ENCODE measurements around the gene ARMC2.

ARMC2 gene

GRCh38 chr6:108945681-108946159 lies 97.5 kb downstream of the ARMC2 start:
- DNase-seq, result peak; percentile 28 to 94 (median 65)
- intact Hi-C loops (cut with DNase I), result no loop called here

GRCh38 chr6:108946695-108947094 lies 98.5 kb downstream of the ARMC2 start:
- no peak for DNase-seq
- intact Hi-C loops (cut with DNase I), result no loop called here

- intact Hi-C loops (cut with DNase I), result no loop called here
- DNase-seq, result no peak
Measured at GRCh38 chr6:108947114-108947854, 99.1 kb downstream of the ARMC2 start.

- intact Hi-C loops (cut with DNase I), result no loop called here
- DNase-seq, result peak; percentile 37 to 92 (median 62)
Measured at GRCh38 chr6:108948181-108948661, 100.0 kb downstream of the ARMC2 start.

GRCh38 chr6:108951351-108951953 lies 103.2 kb downstream of the ARMC2 start:
- intact Hi-C loops (cut with DNase I), result no loop called here
- DNase-seq, result no peak

- intact Hi-C loops (cut with DNase I), result no loop called here
Measured at GRCh38 chr6:108952776-108953486, 104.7 kb downstream of the ARMC2 start.

GRCh38 chr6:108953681-108954080 lies 105.5 kb downstream of the ARMC2 start:
- DNase-seq, result no peak

More at GRCh38 chr6:108952776-108953486, 104.7 kb downstream of the ARMC2 start:
- no peak for DNase-seq

GRCh38 chr6:108955329-108955949 lies 107.2 kb downstream of the ARMC2 start:
- no peak for DNase-seq
- intact Hi-C loops (cut with DNase I), result loop anchor here (5.0 kb wide), 1 partner anchor 38 kb away; no protein-coding TSS in a partner anchor

More at GRCh38 chr6:108953681-108954080, 105.5 kb downstream of the ARMC2 start:
- intact Hi-C loops (cut with DNase I), result no loop called here

GRCh38 chr6:108957221-108957620 lies 109.0 kb downstream of the ARMC2 start:
- intact Hi-C loops (cut with DNase I), result loop anchor here (5.0 kb wide), 1 partner anchor 40 kb away; no protein-coding TSS in a partner anchor
- DNase-seq, result no peak

GRCh38 chr6:108958900-108959770 lies 110.9 kb downstream of the ARMC2 start:
- intact Hi-C loops (cut with DNase I), result loop anchor here (5.0 kb wide), 1 partner anchor 42 kb away; no protein-coding TSS in a partner anchor
- DNase-seq, result no peak

- intact Hi-C loops (cut with DNase I), result loop anchor here (5.0 kb wide), 1 partner anchor 43 kb away; no protein-coding TSS in a partner anchor
- DNase-seq, result no peak
Measured at GRCh38 chr6:108959972-108960582, 111.9 kb downstream of the ARMC2 start.

- intact Hi-C loops (cut with DNase I), result no loop called here
- no peak for DNase-seq
Measured at GRCh38 chr6:108960601-108961000, 112.4 kb downstream of the ARMC2 start.

GRCh38 chr6:108961077-108961476 lies 112.9 kb downstream of the ARMC2 start:
- intact Hi-C loops (cut with DNase I), result no loop called here

GRCh38 chr6:108961985-108962384 lies 113.8 kb downstream of the ARMC2 start:
- intact Hi-C loops (cut with DNase I), result no loop called here
- no peak for DNase-seq

More at GRCh38 chr6:108961077-108961476, 112.9 kb downstream of the ARMC2 start:
- DNase-seq, result no peak

GRCh38 chr6:108966251-108966650 lies 118.0 kb downstream of the ARMC2 start:
- intact Hi-C loops (cut with DNase I), result no loop called here
- no peak for DNase-seq

- DNase-seq, result no peak
- intact Hi-C loops (cut with DNase I), result no loop called here
Measured at GRCh38 chr6:108966855-108967755, 118.9 kb downstream of the ARMC2 start.

GRCh38 chr6:108968325-108969316 lies 120.4 kb downstream of the ARMC2 start:
- no peak for DNase-seq
- intact Hi-C loops (cut with DNase I), result no loop called here

Data from posterior cingulate gyrus (tissue), 11 donors.